SK-N-SH (cell line): Measurements from ENCODE around the gene FKBP4. TPM values are rescaled to one million over a fixed set of nuclear protein-coding genes. Genes with fewer than 3 reads are reported as not detected.

Experiments
- CTCF ChIA-PET: fragments of 300-600, 350-600 bp; formaldehyde crosslinking; extraction: SDS; loops from one replicate; lab custom pipeline; 2021; lab: Yijun Ruan, JAX
- POLR2A ChIA-PET: fragments of 350-600 bp; sonication (Branson Sonifier 250); formaldehyde crosslinking; extraction: SDS; loops from one replicate; lab custom pipeline; 2020; ENCODE audit warnings: antibody characterized with exemption, inconsistent platforms; lab: Yijun Ruan, JAX
- DNase-seq: peaks from one replicate; pipeline ENCODE4 v3.0.0; 2012
- H2AFZ ChIP-seq: fragments of 200-600 bp; sonication (generic); 2 replicates; pipeline ENCODE4 v1.8.1; 2016; ENCODE audit warnings: antibody characterized with exemption, mild to moderate bottlenecking, low read depth
- H3F3A ChIP-seq: fragments of 200-600 bp; sonication (generic); replicated peaks from 2 replicates; pipeline ENCODE3; 2016; ENCODE audit warnings: antibody characterized with exemption, mild to moderate bottlenecking; ENCODE audit not compliant: insufficient read depth
- H3K27ac ChIP-seq, 2 experiments: fragments of 200-500 bp in 1 of 2; fragments of 200-600 bp in 1 of 2; sonication (Bioruptor generic) in 1 of 2; sonication (generic), shearing (Covaris generic) in 1 of 2; 2 replicates each; pipeline versions ENCODE4 v1.5.1 to v1.6.1; 2014 to 2016; ENCODE audit warnings: low read depth in 2 of 2, inconsistent platforms in 1 of 2, low read length in 1 of 2, mild to moderate bottlenecking in 1 of 2, mixed read lengths in 1 of 2
- H3K27me3 ChIP-seq: fragments of 200-600 bp; sonication (generic), shearing (Covaris generic); 2 replicates; pipeline ENCODE4 v1.6.1; 2016; ENCODE audit warnings: mixed run types; ENCODE audit not compliant: insufficient read depth
- H3K36me3 ChIP-seq, 2 experiments: fragments of 200-500 bp in 1 of 2; fragments of 200-600 bp in 1 of 2; sonication (Bioruptor generic) in 1 of 2; sonication (generic) in 1 of 2; replicated peaks in 1 of 2; 2 replicates each; pipeline versions ENCODE3 to v1.5.1; 2014 to 2016; ENCODE audit warnings: low read length in 1 of 2, mild to moderate bottlenecking in 1 of 2; ENCODE audit not compliant: insufficient read depth in 2 of 2, control insufficient read depth in 1 of 2
- H3K4me1 ChIP-seq, 2 experiments: fragments of 200-500 bp in 1 of 2; fragments of 200-600 bp in 1 of 2; sonication (Bioruptor generic) in 1 of 2; sonication (generic), shearing (Covaris generic) in 1 of 2; 2 replicates each; pipeline versions ENCODE4 v1.5.1 to v1.6.1; 2014 to 2016; ENCODE audit warnings: low read depth in 1 of 2, low read length in 1 of 2, mixed run types in 1 of 2; ENCODE audit not compliant: insufficient read depth in 2 of 2, control insufficient read depth in 1 of 2
- H3K4me2 ChIP-seq: fragments of 200-600 bp; sonication (generic), shearing (Covaris generic); 2 replicates; pipeline ENCODE4 v1.6.1; 2017; ENCODE audit warnings: mixed run types
- H3K4me3 ChIP-seq, 2 experiments: fragments of 200-500 bp in 1 of 2; fragments of 200-600 bp in 1 of 2; sonication (Bioruptor generic) in 1 of 2; sonication (generic), shearing (Covaris generic) in 1 of 2; 2 replicates each; pipeline versions ENCODE4 v1.5.1 to v1.8.1; 2014 to 2016; ENCODE audit warnings: low read depth in 2 of 2, inconsistent platforms in 1 of 2, low read length in 1 of 2, mild to moderate bottlenecking in 1 of 2, mixed read lengths in 1 of 2, moderate library complexity in 1 of 2
- H3K79me2 ChIP-seq: fragments of 200-600 bp; sonication (generic); 2 replicates; pipeline ENCODE4 v1.8.1; 2017; ENCODE audit warnings: mild to moderate bottlenecking; ENCODE audit not compliant: insufficient read depth
- H3K9ac ChIP-seq: fragments of 200-600 bp; sonication (generic); 2 replicates; pipeline ENCODE4 v1.6.1; 2017; ENCODE audit warnings: mixed run types
- H3K9me2 ChIP-seq: fragments of 200-600 bp; sonication (generic); 2 replicates; pipeline ENCODE4 v1.6.1; 2017; ENCODE audit warnings: mixed run types
- H3K9me3 ChIP-seq: fragments of 200-600 bp; sonication (generic); 2 replicates; pipeline ENCODE4 v1.6.1; 2017; ENCODE audit warnings: mixed run types, mild to moderate bottlenecking, moderate library complexity
- H4K20me1 ChIP-seq: fragments of 200-600 bp; sonication (generic); 2 replicates; pipeline ENCODE4 v1.6.1; 2017; ENCODE audit warnings: mild to moderate bottlenecking, mixed run types; ENCODE audit not compliant: insufficient read depth
- ELF1 ChIP-seq: IDR thresholded peaks from 2 replicates; pipeline ENCODE4 v1.4.0; 2012
- FOXJ3 ChIP-seq: sonication (generic); formaldehyde crosslinking; IDR thresholded peaks from 2 replicates; pipeline ENCODE4 v1.5.1; 2020; ENCODE audit warnings: mild to moderate bottlenecking, missing genetic modification reagents
- FOXM1 ChIP-seq: IDR thresholded peaks from 2 replicates; pipeline ENCODE4 v1.4.0; 2012; ENCODE audit warnings: low read depth, mild to moderate bottlenecking
- GATA2 ChIP-seq: sonication (generic); formaldehyde crosslinking; IDR thresholded peaks from 2 replicates; pipeline ENCODE4 v1.5.0; 2020; ENCODE audit warnings: mild to moderate bottlenecking, missing genetic modification reagents
- JUND ChIP-seq: IDR thresholded peaks from 2 replicates; pipeline ENCODE4 v1.4.0; 2012
- MEF2A ChIP-seq: IDR thresholded peaks from 2 replicates; pipeline ENCODE4 v1.4.0; 2012; ENCODE audit warnings: low read depth, borderline replicate concordance
- MXI1 ChIP-seq: IDR thresholded peaks from 2 replicates; pipeline ENCODE4 v1.6.1; 2012; ENCODE audit warnings: mild to moderate bottlenecking, low read depth, low read length, improper control_type of control experiment
- RAD21 ChIP-seq: IDR thresholded peaks from 2 replicates; pipeline ENCODE4 v1.6.1; 2012; ENCODE audit warnings: mild to moderate bottlenecking, low read length
- RCOR1 ChIP-seq: fragments of 150-350 bp; IDR thresholded peaks from 2 replicates; pipeline ENCODE4 v1.6.1; 2017; ENCODE audit warnings: antibody characterized with exemption, low read length
- RFX5 ChIP-seq: IDR thresholded peaks from 2 replicates; pipeline ENCODE4 v1.6.1; 2012; ENCODE audit warnings: mild to moderate bottlenecking, improper control_type of control experiment, low read length
- RXRA ChIP-seq: IDR thresholded peaks from 2 replicates; pipeline ENCODE4 v1.4.0; 2012; ENCODE audit warnings: low read depth, mild to moderate bottlenecking, borderline replicate concordance
- SIN3A ChIP-seq: IDR thresholded peaks from 2 replicates; pipeline ENCODE4 v1.6.1; 2012; ENCODE audit warnings: low read depth, mild to moderate bottlenecking, low read length, moderate library complexity, borderline replicate concordance
- TAF1 ChIP-seq: IDR thresholded peaks from 2 replicates; pipeline ENCODE4 v1.6.1; 2012; ENCODE audit warnings: low read depth, mild to moderate bottlenecking, low read length, moderate library complexity, borderline replicate concordance
- TCF12 ChIP-seq: IDR thresholded peaks from 2 replicates; pipeline ENCODE4 v1.4.0; 2012
- TEAD4 ChIP-seq: IDR thresholded peaks from 2 replicates; pipeline ENCODE4 v1.4.0; 2012; ENCODE audit warnings: mild to moderate bottlenecking, borderline replicate concordance; ENCODE audit not compliant: insufficient read depth
- WGBS: methylation state at CpG from one replicate; pipeline ENCODE4 v1.1.6; 2017; ENCODE audit warnings: low lambda C conversion rate; 5-methylcytosine and 5-hydroxymethylcytosine counted together
- polyA plus RNA-seq, 3 experiments: library from polyadenylated mRNA; depleted of rRNA; stranded (reverse); fragments of >200 nt; gene quantifications; 2 replicates each; pipeline ENCODE4 v1.2.3, GENCODE V29; 2012
- TF ChIP-seq, protein P1 (sequence below): fragments of 150-350 bp; IDR thresholded peaks from 2 replicates; pipeline ENCODE4 v1.6.1; 2016; ENCODE audit warnings: mild to moderate bottlenecking, low read depth, low read length
- TF ChIP-seq, protein P2 (sequence below): fragments of 200-600 bp; sonication (generic); IDR thresholded peaks from 2 replicates; pipeline ENCODE4 v1.6.1; 2017; ENCODE audit warnings: antibody characterized with exemption, mild to moderate bottlenecking, moderate library complexity
- TF ChIP-seq, protein P3 (sequence below): IDR thresholded peaks from 2 replicates; pipeline ENCODE4 v1.6.1; 2012; ENCODE audit warnings: mild to moderate bottlenecking, low read depth, low read length, moderate library complexity
- TF ChIP-seq, protein P4 (sequence below): IDR thresholded peaks from 2 replicates; pipeline ENCODE4 v1.4.0; 2012; ENCODE audit warnings: low read depth
- TF ChIP-seq, protein P5 (sequence below): IDR thresholded peaks from 2 replicates; pipeline ENCODE4; 2012

FKBP4 gene
- polyA plus RNA-seq, 1 of the 3 experiments (the other 2 are of a cell fraction), result 53.2 TPM

DNA sequence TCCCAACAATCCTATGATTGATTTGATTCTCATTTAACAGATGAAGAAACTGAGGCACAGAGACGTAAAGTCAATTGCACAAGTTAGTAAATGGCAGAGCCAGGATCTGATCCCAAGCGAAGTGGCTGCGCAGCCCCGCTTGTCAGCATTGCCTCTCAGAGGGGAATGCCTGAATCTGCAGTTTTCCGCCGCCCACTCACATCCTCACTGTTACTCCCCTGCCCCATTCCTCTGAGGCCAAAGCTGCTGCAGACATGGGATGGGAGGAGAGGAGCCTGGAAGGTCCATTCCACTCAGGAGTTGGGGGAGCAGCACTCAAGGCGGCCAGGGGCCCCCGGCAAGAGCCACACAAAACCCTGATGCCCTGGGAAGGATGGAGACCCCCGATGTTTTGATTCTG lies 39.0 kb downstream of the FKBP4 start (continued):
- TF ChIP-seq, protein P1, sequence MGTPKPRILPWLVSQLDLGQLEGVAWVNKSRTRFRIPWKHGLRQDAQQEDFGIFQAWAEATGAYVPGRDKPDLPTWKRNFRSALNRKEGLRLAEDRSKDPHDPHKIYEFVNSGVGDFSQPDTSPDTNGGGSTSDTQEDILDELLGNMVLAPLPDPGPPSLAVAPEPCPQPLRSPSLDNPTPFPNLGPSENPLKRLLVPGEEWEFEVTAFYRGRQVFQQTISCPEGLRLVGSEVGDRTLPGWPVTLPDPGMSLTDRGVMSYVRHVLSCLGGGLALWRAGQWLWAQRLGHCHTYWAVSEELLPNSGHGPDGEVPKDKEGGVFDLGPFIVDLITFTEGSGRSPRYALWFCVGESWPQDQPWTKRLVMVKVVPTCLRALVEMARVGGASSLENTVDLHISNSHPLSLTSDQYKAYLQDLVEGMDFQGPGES, result no peak
- TF ChIP-seq TAF1 (no peak), RXRA (no peak), ELF1 (no peak), RAD21 (no peak)

DNA sequence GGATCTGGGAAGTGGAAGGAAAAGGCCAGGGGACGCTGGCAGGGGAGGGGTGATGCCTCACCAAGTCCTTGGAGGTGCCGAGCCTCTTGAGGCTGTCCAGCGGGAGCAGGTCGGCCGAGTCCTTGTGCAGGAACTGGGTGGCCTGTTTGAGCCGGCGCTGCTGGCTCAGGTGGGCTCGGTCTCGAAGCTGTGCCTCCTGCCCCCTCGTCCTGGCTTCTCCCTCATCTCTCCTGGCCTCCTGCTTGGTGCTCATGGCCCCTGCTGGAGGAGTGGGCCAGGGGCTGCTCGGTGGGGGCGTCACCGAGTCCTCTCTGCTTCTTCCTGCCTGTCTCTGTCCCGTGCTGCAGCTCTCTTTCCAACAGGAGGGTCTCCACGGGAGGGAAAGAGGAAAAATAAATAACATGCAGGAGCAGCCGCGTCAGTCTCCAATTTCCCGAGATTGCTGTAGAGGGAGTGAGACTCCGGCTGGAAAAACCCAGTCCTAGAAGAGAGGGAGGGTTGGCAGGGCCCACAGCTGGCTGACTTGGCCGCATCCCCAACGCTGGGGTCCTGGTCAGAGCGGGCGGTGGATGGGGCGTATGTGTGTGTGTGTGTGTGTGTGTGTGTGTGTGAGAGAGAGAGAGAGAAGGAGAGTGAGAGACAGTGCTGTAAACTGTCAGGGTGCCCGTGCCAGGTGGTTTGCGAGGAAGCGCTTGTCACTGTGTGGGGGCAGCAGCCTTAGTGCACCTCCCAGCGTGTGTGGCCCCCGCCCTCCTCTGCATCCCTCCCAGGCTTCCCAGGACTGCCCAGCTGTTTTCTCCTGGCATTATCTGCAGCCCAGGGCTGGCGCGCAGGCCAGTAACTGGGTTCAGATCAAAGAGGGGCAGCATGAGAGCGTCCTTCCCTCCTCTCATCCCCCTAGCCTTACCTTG lies 40.1 kb downstream of the FKBP4 start, which contains the start of gene NRIP2:
NRIP2 (minus strand) TSS at position 455 of the 911 bp plus-strand sequence; CDS start at position 403, 52 bp downstream.
- ChIA-PET POLR2A (interaction anchor here (0.6 kb wide), 2 partner anchors 22 to 530 kb away, joined by 3 to 4 read pairs; no protein-coding TSS in a partner anchor), CTCF (interaction anchor here (0.7 to 3.5 kb wide), 11 partner anchors 11 to 207 kb away, joined by 3 to 15 read pairs (median 4); partner anchors contain the start of genes FOXM1, ITFG2 and RHNO1)
- H3K79me2 ChIP-seq, result no peaks in the 10 kb centered on the region
- no peak within 1 kb of the TSS; a peak in 1 of 4 replicates for H3K4me3 ChIP-seq
- H3K36me3 ChIP-seq, result no peaks in the 10 kb centered on the region
- H2AFZ ChIP-seq, result no peak within 1 kb of the TSS
- H3K27me3 ChIP-seq, result no peaks in the 10 kb centered on the region
- H4K20me1 ChIP-seq, result no peaks in the 10 kb centered on the region
- H3K27ac ChIP-seq, result no peak within 1 kb of the TSS
- H3F3A ChIP-seq, result no peaks in the 10 kb centered on the region
- no peak within 1 kb of the TSS for H3K9ac ChIP-seq
- DNase-seq, result peak; percentile 90
- H3K9me3 ChIP-seq, result no peaks in the 10 kb centered on the region
- no peaks in the 10 kb centered on the region for H3K9me2 ChIP-seq
- 42% methylated on average over 27 of the region's 32 CpGs for WGBS
- no peak within 1 kb of the TSS for H3K4me2 ChIP-seq
- H3K4me1 ChIP-seq, result peaks cover 4 to 15% of the 10 kb centered on the region in 2 experiments; a peak in 3 of 4 replicates
- TF ChIP-seq, protein P1, result no peak
- TF ChIP-seq JUND, result no peak
- peak; percentile 26; the same call in 1 of the 2 replicates for TF ChIP-seq RAD21
- TF ChIP-seq SIN3A, result no peak
- TF ChIP-seq TCF12, result no peak
- TF ChIP-seq RCOR1, result no peak
- TF ChIP-seq MEF2A, result no peak
- no peak for TF ChIP-seq TAF1
- no peak; the same call in 1 of the 2 replicates for TF ChIP-seq FOXJ3 (CRISPR knock-in tag)
- no peak for TF ChIP-seq RXRA
- TF ChIP-seq GATA2 (CRISPR knock-in tag), result peak; percentile 36; the same call in 1 of the 2 replicates
- no peak for TF ChIP-seq RFX5
- peak; percentile 57; the same call in 1 of the 2 replicates for TF ChIP-seq MXI1
- TF ChIP-seq, protein P2, sequence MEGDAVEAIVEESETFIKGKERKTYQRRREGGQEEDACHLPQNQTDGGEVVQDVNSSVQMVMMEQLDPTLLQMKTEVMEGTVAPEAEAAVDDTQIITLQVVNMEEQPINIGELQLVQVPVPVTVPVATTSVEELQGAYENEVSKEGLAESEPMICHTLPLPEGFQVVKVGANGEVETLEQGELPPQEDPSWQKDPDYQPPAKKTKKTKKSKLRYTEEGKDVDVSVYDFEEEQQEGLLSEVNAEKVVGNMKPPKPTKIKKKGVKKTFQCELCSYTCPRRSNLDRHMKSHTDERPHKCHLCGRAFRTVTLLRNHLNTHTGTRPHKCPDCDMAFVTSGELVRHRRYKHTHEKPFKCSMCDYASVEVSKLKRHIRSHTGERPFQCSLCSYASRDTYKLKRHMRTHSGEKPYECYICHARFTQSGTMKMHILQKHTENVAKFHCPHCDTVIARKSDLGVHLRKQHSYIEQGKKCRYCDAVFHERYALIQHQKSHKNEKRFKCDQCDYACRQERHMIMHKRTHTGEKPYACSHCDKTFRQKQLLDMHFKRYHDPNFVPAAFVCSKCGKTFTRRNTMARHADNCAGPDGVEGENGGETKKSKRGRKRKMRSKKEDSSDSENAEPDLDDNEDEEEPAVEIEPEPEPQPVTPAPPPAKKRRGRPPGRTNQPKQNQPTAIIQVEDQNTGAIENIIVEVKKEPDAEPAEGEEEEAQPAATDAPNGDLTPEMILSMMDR, result no peak
- no peak for TF ChIP-seq TEAD4
- TF ChIP-seq, protein P3, sequence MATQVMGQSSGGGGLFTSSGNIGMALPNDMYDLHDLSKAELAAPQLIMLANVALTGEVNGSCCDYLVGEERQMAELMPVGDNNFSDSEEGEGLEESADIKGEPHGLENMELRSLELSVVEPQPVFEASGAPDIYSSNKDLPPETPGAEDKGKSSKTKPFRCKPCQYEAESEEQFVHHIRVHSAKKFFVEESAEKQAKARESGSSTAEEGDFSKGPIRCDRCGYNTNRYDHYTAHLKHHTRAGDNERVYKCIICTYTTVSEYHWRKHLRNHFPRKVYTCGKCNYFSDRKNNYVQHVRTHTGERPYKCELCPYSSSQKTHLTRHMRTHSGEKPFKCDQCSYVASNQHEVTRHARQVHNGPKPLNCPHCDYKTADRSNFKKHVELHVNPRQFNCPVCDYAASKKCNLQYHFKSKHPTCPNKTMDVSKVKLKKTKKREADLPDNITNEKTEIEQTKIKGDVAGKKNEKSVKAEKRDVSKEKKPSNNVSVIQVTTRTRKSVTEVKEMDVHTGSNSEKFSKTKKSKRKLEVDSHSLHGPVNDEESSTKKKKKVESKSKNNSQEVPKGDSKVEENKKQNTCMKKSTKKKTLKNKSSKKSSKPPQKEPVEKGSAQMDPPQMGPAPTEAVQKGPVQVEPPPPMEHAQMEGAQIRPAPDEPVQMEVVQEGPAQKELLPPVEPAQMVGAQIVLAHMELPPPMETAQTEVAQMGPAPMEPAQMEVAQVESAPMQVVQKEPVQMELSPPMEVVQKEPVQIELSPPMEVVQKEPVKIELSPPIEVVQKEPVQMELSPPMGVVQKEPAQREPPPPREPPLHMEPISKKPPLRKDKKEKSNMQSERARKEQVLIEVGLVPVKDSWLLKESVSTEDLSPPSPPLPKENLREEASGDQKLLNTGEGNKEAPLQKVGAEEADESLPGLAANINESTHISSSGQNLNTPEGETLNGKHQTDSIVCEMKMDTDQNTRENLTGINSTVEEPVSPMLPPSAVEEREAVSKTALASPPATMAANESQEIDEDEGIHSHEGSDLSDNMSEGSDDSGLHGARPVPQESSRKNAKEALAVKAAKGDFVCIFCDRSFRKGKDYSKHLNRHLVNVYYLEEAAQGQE, result no peak
- TF ChIP-seq, protein P4, sequence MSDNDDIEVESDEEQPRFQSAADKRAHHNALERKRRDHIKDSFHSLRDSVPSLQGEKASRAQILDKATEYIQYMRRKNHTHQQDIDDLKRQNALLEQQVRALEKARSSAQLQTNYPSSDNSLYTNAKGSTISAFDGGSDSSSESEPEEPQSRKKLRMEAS, result no peak
- TF ChIP-seq FOXM1, result no peak
- no peak for TF ChIP-seq ELF1
- TF ChIP-seq, protein P5, sequence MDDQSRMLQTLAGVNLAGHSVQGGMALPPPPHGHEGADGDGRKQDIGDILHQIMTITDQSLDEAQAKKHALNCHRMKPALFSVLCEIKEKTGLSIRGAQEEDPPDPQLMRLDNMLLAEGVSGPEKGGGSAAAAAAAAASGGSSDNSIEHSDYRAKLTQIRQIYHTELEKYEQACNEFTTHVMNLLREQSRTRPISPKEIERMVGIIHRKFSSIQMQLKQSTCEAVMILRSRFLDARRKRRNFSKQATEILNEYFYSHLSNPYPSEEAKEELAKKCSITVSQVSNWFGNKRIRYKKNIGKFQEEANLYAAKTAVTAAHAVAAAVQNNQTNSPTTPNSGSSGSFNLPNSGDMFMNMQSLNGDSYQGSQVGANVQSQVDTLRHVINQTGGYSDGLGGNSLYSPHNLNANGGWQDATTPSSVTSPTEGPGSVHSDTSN, result no peak
